Thyroid gland (tissue), 4 donors: ENCODE data around the gene CASP10.

Experiments
- CTCF ChIP-seq, 6 experiments: fragments of 200-600 bp in 3 of 6; fragments of 450-650 bp in 3 of 6; sonication (generic) in 3 of 6; IDR thresholded peaks; one replicate each; pipeline ENCODE4 v1.5.1; 2016 to 2019; ENCODE audit warnings: antibody characterized with exemption in 6 of 6, mild to moderate bottlenecking in 2 of 6, inconsistent platforms in 1 of 6, moderate library complexity in 1 of 6
- POLR2A ChIP-seq, 2 donors: fragments of 450-650 bp; IDR thresholded peaks; one replicate each; pipeline ENCODE4 v1.6.1; 2017; ENCODE audit warnings: antibody characterized with exemption in 2 of 2, mild to moderate bottlenecking in 2 of 2, moderate library complexity in 1 of 2

- TF ChIP-seq POLR2A (IDR thresholded peaks at IDR 0.05) (no peak), CTCF (IDR thresholded peaks at IDR 0.05) (no peak)
Observed at GRCh38 chr2:201150454-201151020, 32.4 kb upstream of the CASP10 start.
